ENCODE results near the gene LEKR1.

The LEKR1 gene

GRCh38 chr3:157092230-157092629 is 266.1 kb downstream of the LEKR1 start:
- Histone ChIP-seq H3K27ac (no peak overlapping the region), H3K9ac (ENCODE audit: insufficient read length) (no peak overlapping the region), H3K9me3 (ENCODE audit: low read depth, low read length) (no peaks in the 10 kb centered on the region)

GRCh38 chr3:157093096-157093495 is 266.9 kb downstream of the LEKR1 start:
- H3K27ac ChIP-seq = no peak overlapping the region
- DNase-seq (ENCODE audit: low read depth, low spot score) = no peak

More at GRCh38 chr3:157092230-157092629, 266.1 kb downstream of the LEKR1 start:
- Histone ChIP-seq H3K4me3 (no peak overlapping the region), H3K36me3 (ENCODE audit: insufficient read depth, low read length) (no peaks in the 10 kb centered on the region)
- DNase-seq (ENCODE audit: low read depth, low spot score) = no peak
- TF ChIP-seq FOXP2 (optimal IDR thresholded peaks at IDR 0.05; ENCODE audit: control extremely low read depth, extremely low read length, insufficient read depth) (no peak), POLR2AphosphoS5 (IDR thresholded peaks at IDR 0.05; ENCODE audit: borderline replicate concordance, low read depth, low read length) (no peak), EZH2 (IDR thresholded peaks at IDR 0.05) (no peak)

GRCh38 chr3:157094301-157094700 is 268.1 kb downstream of the LEKR1 start:
- no peaks in the 10 kb centered on the region for H3K9me3 ChIP-seq (ENCODE audit: low read depth, low read length)
- TF ChIP-seq POLR2AphosphoS5 (IDR thresholded peaks at IDR 0.05; ENCODE audit: borderline replicate concordance, low read depth, low read length) (no peak), FOXP2 (optimal IDR thresholded peaks at IDR 0.05; ENCODE audit: control extremely low read depth, extremely low read length, insufficient read depth) (no peak), EZH2 (IDR thresholded peaks at IDR 0.05) (no peak)
- DNase-seq (ENCODE audit: low read depth, low spot score) = no peak
- no peak overlapping the region for H3K27ac ChIP-seq
- H3K9ac ChIP-seq (ENCODE audit: insufficient read length) = no peak overlapping the region
- H3K4me3 ChIP-seq = no peak overlapping the region
- no peaks in the 10 kb centered on the region for H3K36me3 ChIP-seq (ENCODE audit: insufficient read depth, low read length)

More at GRCh38 chr3:157093096-157093495, 266.9 kb downstream of the LEKR1 start:
- TF ChIP-seq FOXP2 (optimal IDR thresholded peaks at IDR 0.05; ENCODE audit: control extremely low read depth, extremely low read length, insufficient read depth) (no peak), POLR2AphosphoS5 (IDR thresholded peaks at IDR 0.05; ENCODE audit: borderline replicate concordance, low read depth, low read length) (no peak), EZH2 (IDR thresholded peaks at IDR 0.05) (no peak)
- H3K4me3 ChIP-seq = no peak overlapping the region
- no peak overlapping the region for H3K9ac ChIP-seq (ENCODE audit: insufficient read length)
- H3K9me3 ChIP-seq (ENCODE audit: low read depth, low read length) = no peaks in the 10 kb centered on the region
- no peaks in the 10 kb centered on the region for H3K36me3 ChIP-seq (ENCODE audit: insufficient read depth, low read length)

GRCh38 chr3:157094751-157095480 is 268.8 kb downstream of the LEKR1 start:
- Histone ChIP-seq H3K36me3 (ENCODE audit: insufficient read depth, low read length) (no peaks in the 10 kb centered on the region), H3K9ac (ENCODE audit: insufficient read length) (no peak overlapping the region), H3K27ac (no peak overlapping the region), H3K9me3 (ENCODE audit: low read depth, low read length) (no peaks in the 10 kb centered on the region), H3K4me3 (no peak overlapping the region)
- no peak for DNase-seq (ENCODE audit: low read depth, low spot score)
- TF ChIP-seq POLR2AphosphoS5 (IDR thresholded peaks at IDR 0.05; ENCODE audit: borderline replicate concordance, low read depth, low read length) = no peak
- no peak for TF ChIP-seq EZH2 (IDR thresholded peaks at IDR 0.05)
- no peak for TF ChIP-seq FOXP2 (optimal IDR thresholded peaks at IDR 0.05; ENCODE audit: control extremely low read depth, extremely low read length, insufficient read depth)

Measured in SK-N-MC (cell line).